ENCODE data around the gene PROX1. TPM values are rescaled to one million over a fixed set of nuclear protein-coding genes. Genes with fewer than 3 reads are reported as not detected.
A peak's percentile ranks its signal among the peaks of the same experiment; 100 is the strongest.

The PROX1 gene
- total RNA-seq, 1 donor from 2014 or later, result 5.0 TPM

GRCh38 chr1:214022229-214022791 is 34.5 kb downstream of the PROX1 start:
- Histone ChIP-seq H3K9me3 (ENCODE audit: low read depth) (no peaks in the 10 kb centered on the region), H3K36me3 (no peaks in the 10 kb centered on the region), H2AFZ (replicated peaks) (no peak overlapping the region), H3K79me2 (ENCODE audit: low read depth) (no peaks in the 10 kb centered on the region), H3K9ac (no peak overlapping the region), H3K4me3 (no peak overlapping the region), H4K20me1 (ENCODE audit: low read depth) (no peaks in the 10 kb centered on the region), H3K4me2 (no peak overlapping the region), H3K27me3 (no peaks in the 10 kb centered on the region), H3K4me1 (peaks cover 39% of the 10 kb centered on the region), H3F3A (ENCODE audit: low read depth) (no peaks in the 10 kb centered on the region), H3K27ac (no peak overlapping the region)
- H3K27me3 Mint-ChIP-seq (ENCODE audit: insufficient read depth, low read depth), result peaks cover 2% of the 10 kb centered on the region
- TF ChIP-seq EZH2phosphoT487 (IDR thresholded peaks at IDR 0.05) (no peak), EZH2 (IDR thresholded peaks at IDR 0.05) (no peak)
- TF ChIP-seq, protein P1, sequence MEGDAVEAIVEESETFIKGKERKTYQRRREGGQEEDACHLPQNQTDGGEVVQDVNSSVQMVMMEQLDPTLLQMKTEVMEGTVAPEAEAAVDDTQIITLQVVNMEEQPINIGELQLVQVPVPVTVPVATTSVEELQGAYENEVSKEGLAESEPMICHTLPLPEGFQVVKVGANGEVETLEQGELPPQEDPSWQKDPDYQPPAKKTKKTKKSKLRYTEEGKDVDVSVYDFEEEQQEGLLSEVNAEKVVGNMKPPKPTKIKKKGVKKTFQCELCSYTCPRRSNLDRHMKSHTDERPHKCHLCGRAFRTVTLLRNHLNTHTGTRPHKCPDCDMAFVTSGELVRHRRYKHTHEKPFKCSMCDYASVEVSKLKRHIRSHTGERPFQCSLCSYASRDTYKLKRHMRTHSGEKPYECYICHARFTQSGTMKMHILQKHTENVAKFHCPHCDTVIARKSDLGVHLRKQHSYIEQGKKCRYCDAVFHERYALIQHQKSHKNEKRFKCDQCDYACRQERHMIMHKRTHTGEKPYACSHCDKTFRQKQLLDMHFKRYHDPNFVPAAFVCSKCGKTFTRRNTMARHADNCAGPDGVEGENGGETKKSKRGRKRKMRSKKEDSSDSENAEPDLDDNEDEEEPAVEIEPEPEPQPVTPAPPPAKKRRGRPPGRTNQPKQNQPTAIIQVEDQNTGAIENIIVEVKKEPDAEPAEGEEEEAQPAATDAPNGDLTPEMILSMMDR (IDR thresholded peaks at IDR 0.05), result no peak
- peaks cover 2% of the 10 kb centered on the region for H3K36me3 Mint-ChIP-seq
- no peak overlapping the region for H3K4me3 Mint-ChIP-seq
- no peak overlapping the region for H3K27ac Mint-ChIP-seq
- no peaks in the 10 kb centered on the region for H3K9me3 Mint-ChIP-seq
- peaks cover 35% of the 10 kb centered on the region for H3K4me1 Mint-ChIP-seq
- no peak for DNase-seq (ENCODE audit: low spot score)

DNA sequence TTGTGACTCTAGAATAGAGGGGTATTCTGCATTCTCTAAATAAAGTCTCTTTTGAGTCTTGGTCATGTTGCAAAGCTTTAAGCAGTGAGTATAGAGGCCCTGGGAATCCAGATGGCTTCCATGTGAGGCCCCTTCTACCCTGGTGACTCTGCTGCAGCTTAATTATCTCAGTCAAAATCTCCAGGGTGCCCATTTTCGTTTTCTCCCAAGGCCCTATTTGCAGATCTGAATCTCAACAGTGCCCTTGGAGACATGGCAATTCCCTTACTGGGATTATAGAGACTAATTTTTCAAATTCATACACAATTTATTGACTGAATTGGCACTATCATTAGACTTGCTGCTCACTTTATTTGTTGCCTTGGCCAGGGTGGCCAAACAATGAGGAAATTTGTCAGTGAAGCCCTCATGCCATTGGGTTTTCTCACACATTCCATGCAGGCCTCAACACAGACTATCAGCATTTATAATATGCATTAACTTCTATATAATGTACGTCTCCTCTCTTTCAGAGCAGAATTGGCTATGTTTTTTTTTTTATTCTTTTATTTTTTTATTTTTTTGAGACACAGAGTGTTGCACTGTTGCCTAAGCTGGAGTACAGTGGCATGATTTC is 35.1 kb downstream of the PROX1 start:
- no peak overlapping the region for H3K4me3 Mint-ChIP-seq
- H3K27ac ChIP-seq, result no peak overlapping the region
- H4K20me1 ChIP-seq (ENCODE audit: low read depth), result no peaks in the 10 kb centered on the region
- H3K4me2 ChIP-seq, result no peak overlapping the region
- H3K4me3 ChIP-seq, result no peak overlapping the region
- no peaks in the 10 kb centered on the region for H3K9me3 Mint-ChIP-seq
- no peaks in the 10 kb centered on the region for H3F3A ChIP-seq (ENCODE audit: low read depth)
- H3K4me1 ChIP-seq, result peaks cover 39% of the 10 kb centered on the region
- peaks cover 2% of the 10 kb centered on the region for H3K36me3 Mint-ChIP-seq
- no peak overlapping the region for H3K9ac ChIP-seq
- no peaks in the 10 kb centered on the region for H3K36me3 ChIP-seq
- peaks cover 2% of the 10 kb centered on the region for H3K27me3 Mint-ChIP-seq (ENCODE audit: insufficient read depth, low read depth)
- no peak overlapping the region for H3K27ac Mint-ChIP-seq
- TF ChIP-seq EZH2phosphoT487 (IDR thresholded peaks at IDR 0.05) (no peak), EZH2 (IDR thresholded peaks at IDR 0.05) (no peak)
- TF ChIP-seq, protein P1 (IDR thresholded peaks at IDR 0.05), result no peak
- H3K9me3 ChIP-seq (ENCODE audit: low read depth), result no peaks in the 10 kb centered on the region
- no peak for DNase-seq (ENCODE audit: low spot score)
- no peaks in the 10 kb centered on the region for H3K27me3 ChIP-seq
- H3K79me2 ChIP-seq (ENCODE audit: low read depth), result no peaks in the 10 kb centered on the region
- H3K4me1 Mint-ChIP-seq, result peaks cover 31% of the 10 kb centered on the region
- no peak overlapping the region for H2AFZ ChIP-seq (replicated peaks)

DNA sequence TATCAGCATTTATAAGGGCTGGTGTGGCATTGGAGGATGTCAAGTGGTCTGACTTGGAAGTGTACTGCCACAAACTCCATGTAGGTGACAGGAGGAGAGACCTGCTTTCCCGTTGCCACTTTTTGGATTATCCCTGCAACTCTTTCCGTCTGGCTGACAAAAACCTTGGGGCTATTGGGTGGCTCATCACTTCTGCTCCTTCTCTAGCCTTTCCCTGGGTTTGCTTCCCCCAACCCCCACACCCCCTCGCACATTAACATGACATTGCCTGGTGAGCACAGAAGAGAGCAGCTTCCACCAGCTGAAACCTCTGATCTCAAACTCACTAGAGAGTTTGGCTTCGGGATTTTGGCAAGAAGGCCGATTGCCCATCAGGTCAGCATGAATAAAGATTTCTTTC is 39.2 kb downstream of the PROX1 start:
- H3K79me2 ChIP-seq (ENCODE audit: low read depth), result no peaks in the 10 kb centered on the region
- Mint-ChIP-seq H3K4me1 (peaks cover 49% of the 10 kb centered on the region), H3K4me3 (no peak overlapping the region), H3K27ac (no peak overlapping the region), H3K27me3 (ENCODE audit: insufficient read depth, low read depth) (no peaks in the 10 kb centered on the region), H3K9me3 (no peaks in the 10 kb centered on the region), H3K36me3 (peaks cover 2% of the 10 kb centered on the region)
- no peak overlapping the region for H3K9ac ChIP-seq
- no peaks in the 10 kb centered on the region for H4K20me1 ChIP-seq (ENCODE audit: low read depth)
- no peaks in the 10 kb centered on the region for H3K36me3 ChIP-seq
- no peak overlapping the region for H3K4me3 ChIP-seq
- H2AFZ ChIP-seq (replicated peaks), result no peak overlapping the region
- H3K4me1 ChIP-seq, result peaks cover 59% of the 10 kb centered on the region
- H3K4me2 ChIP-seq, result peak overlapping the region; percentile 43
- no peak for DNase-seq (ENCODE audit: low spot score)
- TF ChIP-seq EZH2 (IDR thresholded peaks at IDR 0.05), result no peak
- TF ChIP-seq EZH2phosphoT487 (IDR thresholded peaks at IDR 0.05), result no peak
- TF ChIP-seq, protein P1 (IDR thresholded peaks at IDR 0.05), result no peak
- no peaks in the 10 kb centered on the region for H3K27me3 ChIP-seq
- no peaks in the 10 kb centered on the region for H3K9me3 ChIP-seq (ENCODE audit: low read depth)
- H3K27ac ChIP-seq, result no peak overlapping the region
- H3F3A ChIP-seq (ENCODE audit: low read depth), result peaks cover 14% of the 10 kb centered on the region

Data from neural progenitor cell (in vitro differentiated cells).